ENCODE data around the gene VOPP1.

DNA sequence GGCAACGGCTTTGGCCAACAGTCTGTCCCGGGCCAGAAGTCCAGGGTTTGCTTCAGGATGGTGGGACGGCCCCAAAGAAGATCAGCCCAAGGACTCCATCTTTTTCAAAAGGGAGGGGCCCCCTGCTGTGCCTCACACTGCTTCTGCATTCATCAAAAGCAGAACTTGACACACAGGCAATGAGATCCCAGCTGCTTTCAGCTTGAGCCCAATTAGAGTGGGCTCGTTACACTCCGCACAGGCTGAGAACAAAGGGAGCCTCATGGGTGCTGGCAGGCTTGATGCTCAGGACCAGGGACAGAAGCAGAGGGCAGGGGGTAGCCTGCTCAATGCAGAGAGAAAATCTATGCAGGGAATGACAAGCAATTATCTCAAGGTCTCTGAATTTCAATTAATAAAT is 45.5 kb downstream of the VOPP1 start:
- TF ChIP-seq ZNF207 (IDR thresholded peaks at IDR 0.05; ENCODE audit: borderline replicate concordance) (no peak), POU2F2 (IDR thresholded peaks at IDR 0.05; ENCODE audit: borderline replicate concordance, low read depth, low read length) (no peak), POLR2A (IDR thresholded peaks at IDR 0.05; ENCODE audit: low read depth, low read length) (no peak), ZNF622 (IDR thresholded peaks at IDR 0.05) (no peak), ZNF274 (IDR thresholded peaks at IDR 0.05; ENCODE audit: insufficient read depth, insufficient read length) (no peak), SP1 (IDR thresholded peaks at IDR 0.05; ENCODE audit: low read depth, low read length) (no peak), EGR1 (IDR thresholded peaks at IDR 0.05; ENCODE audit: borderline replicate concordance in 1 of 2, low read depth in 2 of 2, low read length in 2 of 2) (no peak), GABPA (IDR thresholded peaks at IDR 0.05; ENCODE audit: low read depth) (no peak), SRF (IDR thresholded peaks at IDR 0.05; ENCODE audit: low read depth in 2 of 2, low read length in 2 of 2) (no peak)
- TF ChIP-seq, protein P1, sequence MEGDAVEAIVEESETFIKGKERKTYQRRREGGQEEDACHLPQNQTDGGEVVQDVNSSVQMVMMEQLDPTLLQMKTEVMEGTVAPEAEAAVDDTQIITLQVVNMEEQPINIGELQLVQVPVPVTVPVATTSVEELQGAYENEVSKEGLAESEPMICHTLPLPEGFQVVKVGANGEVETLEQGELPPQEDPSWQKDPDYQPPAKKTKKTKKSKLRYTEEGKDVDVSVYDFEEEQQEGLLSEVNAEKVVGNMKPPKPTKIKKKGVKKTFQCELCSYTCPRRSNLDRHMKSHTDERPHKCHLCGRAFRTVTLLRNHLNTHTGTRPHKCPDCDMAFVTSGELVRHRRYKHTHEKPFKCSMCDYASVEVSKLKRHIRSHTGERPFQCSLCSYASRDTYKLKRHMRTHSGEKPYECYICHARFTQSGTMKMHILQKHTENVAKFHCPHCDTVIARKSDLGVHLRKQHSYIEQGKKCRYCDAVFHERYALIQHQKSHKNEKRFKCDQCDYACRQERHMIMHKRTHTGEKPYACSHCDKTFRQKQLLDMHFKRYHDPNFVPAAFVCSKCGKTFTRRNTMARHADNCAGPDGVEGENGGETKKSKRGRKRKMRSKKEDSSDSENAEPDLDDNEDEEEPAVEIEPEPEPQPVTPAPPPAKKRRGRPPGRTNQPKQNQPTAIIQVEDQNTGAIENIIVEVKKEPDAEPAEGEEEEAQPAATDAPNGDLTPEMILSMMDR (IDR thresholded peaks at IDR 0.05 in 2 of 3, conservative IDR thresholded peaks at IDR 0.05 in 1 of 3; ENCODE audit: control insufficient read depth in 2 of 3, extremely low read depth in 1 of 3, insufficient read depth in 1 of 3, low read depth in 3 of 3, low read length in 3 of 3): no peak
- TF ChIP-seq, protein P2, sequence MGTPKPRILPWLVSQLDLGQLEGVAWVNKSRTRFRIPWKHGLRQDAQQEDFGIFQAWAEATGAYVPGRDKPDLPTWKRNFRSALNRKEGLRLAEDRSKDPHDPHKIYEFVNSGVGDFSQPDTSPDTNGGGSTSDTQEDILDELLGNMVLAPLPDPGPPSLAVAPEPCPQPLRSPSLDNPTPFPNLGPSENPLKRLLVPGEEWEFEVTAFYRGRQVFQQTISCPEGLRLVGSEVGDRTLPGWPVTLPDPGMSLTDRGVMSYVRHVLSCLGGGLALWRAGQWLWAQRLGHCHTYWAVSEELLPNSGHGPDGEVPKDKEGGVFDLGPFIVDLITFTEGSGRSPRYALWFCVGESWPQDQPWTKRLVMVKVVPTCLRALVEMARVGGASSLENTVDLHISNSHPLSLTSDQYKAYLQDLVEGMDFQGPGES (IDR thresholded peaks at IDR 0.05): no peak
